ENCODE measurements around the gene C1QTNF9B. TPM values are rescaled to one million over a fixed set of nuclear protein-coding genes. Genes with fewer than 3 reads are reported as not detected.
A peak's percentile ranks its signal among the peaks of the same experiment; 100 is the strongest.

C1QTNF9B gene
- total RNA-seq, 1 donor from 2014 or later = not detected

- no peaks in the 10 kb centered on the region for H3K36me3 Mint-ChIP-seq
Measured at GRCh38 chr13:23928985-23929384, 31.7 kb upstream of the C1QTNF9B start.

GRCh38 chr13:23923031-23923430 is 25.7 kb upstream of the C1QTNF9B start:
- H3K4me1 Mint-ChIP-seq (ENCODE audit: unreplicated experiment) = no peaks in the 10 kb centered on the region
- peaks cover 12% of the 10 kb centered on the region for H3K27me3 Mint-ChIP-seq
- no peak for DNase-seq (ENCODE audit: extremely low spot score, unreplicated experiment)
- no peaks in the 10 kb centered on the region for H3K9me3 Mint-ChIP-seq
- H3K36me3 Mint-ChIP-seq = no peaks in the 10 kb centered on the region
- H3K27ac Mint-ChIP-seq = no peak overlapping the region
- no peak overlapping the region for H3K4me3 Mint-ChIP-seq
- TF ChIP-seq CTCF (conservative IDR thresholded peaks at IDR 0.05) = no peak

More at GRCh38 chr13:23928985-23929384, 31.7 kb upstream of the C1QTNF9B start:
- H3K4me1 Mint-ChIP-seq (ENCODE audit: unreplicated experiment) = no peaks in the 10 kb centered on the region
- no peaks in the 10 kb centered on the region for H3K9me3 Mint-ChIP-seq
- no peak for TF ChIP-seq CTCF (conservative IDR thresholded peaks at IDR 0.05)
- DNase-seq (ENCODE audit: extremely low spot score, unreplicated experiment) = no peak
- no peak overlapping the region for H3K4me3 Mint-ChIP-seq
- H3K27ac Mint-ChIP-seq = no peak overlapping the region
- H3K27me3 Mint-ChIP-seq = no peaks in the 10 kb centered on the region

- Mint-ChIP-seq H3K36me3 (no peaks in the 10 kb centered on the region), H3K27me3 (peaks cover 15% of the 10 kb centered on the region), H3K4me1 (ENCODE audit: unreplicated experiment) (no peaks in the 10 kb centered on the region), H3K4me3 (no peak overlapping the region), H3K27ac (no peak overlapping the region), H3K9me3 (no peaks in the 10 kb centered on the region)
- TF ChIP-seq CTCF (conservative IDR thresholded peaks at IDR 0.05) = no peak
- DNase-seq (ENCODE audit: extremely low spot score, unreplicated experiment) = no peak
Measured at GRCh38 chr13:23922005-23922932, 25.0 kb upstream of the C1QTNF9B start.

GRCh38 chr13:23921451-23921888 is 24.2 kb upstream of the C1QTNF9B start:
- Mint-ChIP-seq H3K36me3 (no peaks in the 10 kb centered on the region), H3K27me3 (peaks cover 15% of the 10 kb centered on the region), H3K27ac (no peak overlapping the region), H3K4me3 (no peak overlapping the region), H3K9me3 (no peaks in the 10 kb centered on the region), H3K4me1 (ENCODE audit: unreplicated experiment) (no peaks in the 10 kb centered on the region)
- no peak for DNase-seq (ENCODE audit: extremely low spot score, unreplicated experiment)
- peak; percentile 94 for TF ChIP-seq CTCF (conservative IDR thresholded peaks at IDR 0.05)

- Mint-ChIP-seq H3K27me3 (peaks cover 15% of the 10 kb centered on the region), H3K27ac (no peak overlapping the region), H3K9me3 (no peaks in the 10 kb centered on the region), H3K36me3 (no peaks in the 10 kb centered on the region), H3K4me3 (no peak overlapping the region), H3K4me1 (ENCODE audit: unreplicated experiment) (no peaks in the 10 kb centered on the region)
- TF ChIP-seq CTCF (conservative IDR thresholded peaks at IDR 0.05) = no peak
- DNase-seq (ENCODE audit: extremely low spot score, unreplicated experiment) = no peak
Measured at GRCh38 chr13:23919006-23919405, 21.7 kb upstream of the C1QTNF9B start.
